Measurements from ENCODE around the gene MSS51. TPM values are rescaled to one million over a fixed set of nuclear protein-coding genes. Genes with fewer than 3 reads are reported as not detected.

MSS51 gene
- total and polyA plus RNA-seq, 9 donors = 1.1 to 3.5 (median 2.1) TPM

- Histone ChIP-seq H3K27me3 (no peaks in the 10 kb centered on the region), H3K4me1 (ENCODE audit: insufficient read depth) (no peaks in the 10 kb centered on the region), H3K9me3 (no peaks in the 10 kb centered on the region), H3K4me3 (no peak overlapping the region), H3K36me3 (peaks cover 4% of the 10 kb centered on the region), H3K27ac (no peak overlapping the region)
- intact Hi-C loops (cut with DNase I) = no loop called here
- 95 to 98% (median 97%) methylated on average over 4 of the region's 4 CpGs for WGBS, 3 donors
- TF ChIP-seq CTCF (IDR thresholded peaks at IDR 0.05) (no peak), POLR2A (IDR thresholded peaks at IDR 0.05) (no peak), EP300 (IDR thresholded peaks at IDR 0.05) (no peak)
- no peak for DNase-seq
These were observed 7.0 kb downstream of the MSS51 start for GRCh38 chr10:73426318-73426717.

- Histone ChIP-seq H3K36me3 (peaks cover 4% of the 10 kb centered on the region), H3K9me3 (no peaks in the 10 kb centered on the region), H3K27me3 (no peaks in the 10 kb centered on the region), H3K27ac (no peak overlapping the region), H3K4me3 (no peak overlapping the region), H3K4me1 (ENCODE audit: insufficient read depth) (no peaks in the 10 kb centered on the region)
- 81 to 89% (median 82%) methylated on average over 3 of the region's 3 CpGs for WGBS, 3 donors
- TF ChIP-seq EP300 (IDR thresholded peaks at IDR 0.05) (no peak), CTCF (IDR thresholded peaks at IDR 0.05) (no peak), POLR2A (IDR thresholded peaks at IDR 0.05) (no peak)
- intact Hi-C loops (cut with DNase I) = no loop called here
- DNase-seq = no peak
These were observed 8.9 kb downstream of the MSS51 start for GRCh38 chr10:73424478-73424877.

GRCh38 chr10:73423309-73423708 lies 10.1 kb downstream of the MSS51 start:
- DNase-seq = no peak
- Histone ChIP-seq H3K9me3 (no peaks in the 10 kb centered on the region), H3K27me3 (no peaks in the 10 kb centered on the region), H3K4me1 (ENCODE audit: insufficient read depth) (no peaks in the 10 kb centered on the region), H3K27ac (no peak overlapping the region), H3K4me3 (no peak overlapping the region), H3K36me3 (peaks cover 4% of the 10 kb centered on the region)
- no peak for TF ChIP-seq CTCF (IDR thresholded peaks at IDR 0.05)
- TF ChIP-seq POLR2A (IDR thresholded peaks at IDR 0.05) = no peak
- intact Hi-C loops (cut with DNase I) = no loop called here

GRCh38 chr10:73416571-73416970 lies 16.8 kb downstream of the MSS51 start:
- intact Hi-C loops (cut with DNase I) = no loop called here
- Histone ChIP-seq H3K4me3 (no peak overlapping the region), H3K36me3 (no peaks in the 10 kb centered on the region), H3K4me1 (ENCODE audit: insufficient read depth) (peaks cover 3% of the 10 kb centered on the region), H3K27me3 (no peaks in the 10 kb centered on the region), H3K9me3 (no peaks in the 10 kb centered on the region), H3K27ac (no peak overlapping the region)
- no peak for DNase-seq
- no peak for TF ChIP-seq POLR2A (IDR thresholded peaks at IDR 0.05)
- no peak for TF ChIP-seq CTCF (IDR thresholded peaks at IDR 0.05)
- no peak for TF ChIP-seq EP300 (IDR thresholded peaks at IDR 0.05)
- 87 to 94% (median 89%) methylated on average over 3 of the region's 3 CpGs for WGBS, 3 donors

Data from ovary (tissue), 9 donors.